Tibial artery (tissue), 4 donors: Measurements from ENCODE around the gene AACS.

Source experiments
- DNase-seq, 2 donors: peaks; one replicate each; pipeline ENCODE4 v3.0.0-alpha.2; 2019
- H3K27ac ChIP-seq, 2 donors: fragments of 200-600 bp; sonication (generic) in 1 of 2; 1 replicate in 1 of 2; 2 replicates in 1 of 2; pipeline ENCODE4 v1.5.1; 2018 to 2019; ENCODE audit warnings: mild to moderate bottlenecking in 1 of 2
- H3K27me3 ChIP-seq, 2 donors: fragments of 200-600 bp; sonication (generic) in 1 of 2; one replicate each; pipeline versions ENCODE4 v1.5.1 to v1.6.0; 2016 to 2019
- H3K36me3 ChIP-seq, 3 donors: fragments of 200-600 bp; sonication (generic) in 2 of 3; one replicate each; pipeline ENCODE4 v1.5.1; 2016 to 2019; ENCODE audit warnings: mild to moderate bottlenecking in 2 of 3
- H3K4me1 ChIP-seq, 4 donors: fragments of 200-600 bp; sonication (generic) in 2 of 4; 1 replicate in 3 of 4; 2 replicates in 1 of 4; pipeline ENCODE4 v1.5.1; 2016 to 2019
- H3K4me3 ChIP-seq, 2 donors: fragments of 200-600 bp; sonication (generic) in 1 of 2; 1 replicate in 1 of 2; 2 replicates in 1 of 2; pipeline ENCODE4 v1.5.1; 2018 to 2019; ENCODE audit warnings: mild to moderate bottlenecking in 2 of 2
- H3K9me3 ChIP-seq, 3 donors: fragments of 200-600 bp; sonication (generic) in 1 of 3; one replicate each; pipeline ENCODE4 v1.5.1; 2016 to 2019
- intact Hi-C: fragments of 100-400 bp; cut with DNase I; formaldehyde crosslinking; loops from one replicate; pipeline ENCODE4 v1.15.0; 2023; ENCODE audit warnings: low total_unique reads
- TF ChIP-seq, protein P1 (sequence below), 2 experiments: fragments of 200-600 bp in 1 of 2; fragments of 450-650 bp in 1 of 2; IDR thresholded peaks; one replicate each; pipeline ENCODE4 v1.5.1; 2017 to 2019; ENCODE audit warnings: antibody characterized with exemption in 2 of 2, mild to moderate bottlenecking in 1 of 2, moderate library complexity in 1 of 2

The AACS gene

DNA sequence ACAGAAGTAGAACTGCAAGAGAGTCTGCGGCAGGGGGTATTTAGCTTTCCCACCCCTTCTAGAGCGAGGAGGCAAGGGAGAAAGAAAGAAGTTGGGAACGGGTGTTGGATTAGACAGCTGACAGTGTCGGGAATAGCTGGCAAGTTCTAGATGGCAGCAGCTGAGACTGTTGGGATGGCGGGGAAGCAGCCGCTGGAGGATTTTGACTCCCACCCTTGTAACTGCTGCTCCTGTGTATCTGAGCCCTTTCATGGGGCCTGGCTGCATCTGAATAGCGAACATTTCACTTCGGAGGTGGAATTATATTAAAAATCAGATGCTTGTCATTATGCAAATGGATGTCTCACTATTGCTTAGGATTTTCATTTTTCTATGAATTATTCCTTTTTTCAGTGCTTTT is 104.6 kb downstream of the AACS start:
- TF ChIP-seq, protein P1, sequence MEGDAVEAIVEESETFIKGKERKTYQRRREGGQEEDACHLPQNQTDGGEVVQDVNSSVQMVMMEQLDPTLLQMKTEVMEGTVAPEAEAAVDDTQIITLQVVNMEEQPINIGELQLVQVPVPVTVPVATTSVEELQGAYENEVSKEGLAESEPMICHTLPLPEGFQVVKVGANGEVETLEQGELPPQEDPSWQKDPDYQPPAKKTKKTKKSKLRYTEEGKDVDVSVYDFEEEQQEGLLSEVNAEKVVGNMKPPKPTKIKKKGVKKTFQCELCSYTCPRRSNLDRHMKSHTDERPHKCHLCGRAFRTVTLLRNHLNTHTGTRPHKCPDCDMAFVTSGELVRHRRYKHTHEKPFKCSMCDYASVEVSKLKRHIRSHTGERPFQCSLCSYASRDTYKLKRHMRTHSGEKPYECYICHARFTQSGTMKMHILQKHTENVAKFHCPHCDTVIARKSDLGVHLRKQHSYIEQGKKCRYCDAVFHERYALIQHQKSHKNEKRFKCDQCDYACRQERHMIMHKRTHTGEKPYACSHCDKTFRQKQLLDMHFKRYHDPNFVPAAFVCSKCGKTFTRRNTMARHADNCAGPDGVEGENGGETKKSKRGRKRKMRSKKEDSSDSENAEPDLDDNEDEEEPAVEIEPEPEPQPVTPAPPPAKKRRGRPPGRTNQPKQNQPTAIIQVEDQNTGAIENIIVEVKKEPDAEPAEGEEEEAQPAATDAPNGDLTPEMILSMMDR (IDR thresholded peaks at IDR 0.05): no peak
- Histone ChIP-seq H3K36me3 (no peaks in the 10 kb centered on the region), H3K27me3 (peaks cover 0 to 14% of the 10 kb centered on the region in 2 donors), H3K27ac (no peak overlapping the region), H3K9me3 (peaks cover 0 to 16% (median 0%) of the 10 kb centered on the region in 3 donors), H3K4me3 (no peak overlapping the region), H3K4me1 (no peaks in the 10 kb centered on the region)
- intact Hi-C loops: no loop called here
- DNase-seq: no peak

DNA sequence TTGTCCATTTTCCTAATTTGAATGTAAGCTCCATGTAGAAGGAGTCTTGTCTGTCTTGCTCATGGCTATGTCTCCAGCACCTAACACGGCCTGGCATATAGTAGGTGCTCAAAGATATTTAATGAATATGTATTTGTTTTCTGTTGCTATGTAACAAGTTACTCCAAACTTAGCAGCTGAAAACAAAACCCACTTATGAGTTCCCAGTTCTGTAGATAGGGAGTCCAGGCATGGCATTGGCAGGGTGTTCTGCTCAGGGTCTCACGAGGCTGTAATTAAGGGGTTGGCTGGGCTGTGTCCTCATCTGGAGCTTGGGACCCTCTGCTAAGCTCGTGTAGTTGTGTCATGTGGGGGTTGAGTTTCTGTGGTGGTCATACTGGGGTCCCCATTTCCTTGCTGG is 106.0 kb downstream of the AACS start:
- H3K27me3 ChIP-seq: peaks cover 0 to 23% of the 10 kb centered on the region in 2 donors
- TF ChIP-seq, protein P1 (IDR thresholded peaks at IDR 0.05): no peak
- peaks cover 0 to 16% (median 0%) of the 10 kb centered on the region in 3 donors for H3K9me3 ChIP-seq
- no peak for DNase-seq
- no peak overlapping the region for H3K27ac ChIP-seq
- intact Hi-C loops: no loop called here
- H3K36me3 ChIP-seq: no peaks in the 10 kb centered on the region
- no peak overlapping the region for H3K4me3 ChIP-seq
- H3K4me1 ChIP-seq: no peaks in the 10 kb centered on the region

GRCh38 chr12:125172231-125172850 is 107.1 kb downstream of the AACS start:
- Histone ChIP-seq H3K9me3 (peaks cover 0 to 16% (median 0%) of the 10 kb centered on the region in 3 donors), H3K4me1 (no peaks in the 10 kb centered on the region), H3K4me3 (no peak overlapping the region), H3K27ac (no peak overlapping the region), H3K27me3 (peaks cover 0 to 31% of the 10 kb centered on the region in 2 donors), H3K36me3 (no peaks in the 10 kb centered on the region)
- intact Hi-C loops: no loop called here
- no peak for DNase-seq
- TF ChIP-seq, protein P1 (IDR thresholded peaks at IDR 0.05): no peak

DNA sequence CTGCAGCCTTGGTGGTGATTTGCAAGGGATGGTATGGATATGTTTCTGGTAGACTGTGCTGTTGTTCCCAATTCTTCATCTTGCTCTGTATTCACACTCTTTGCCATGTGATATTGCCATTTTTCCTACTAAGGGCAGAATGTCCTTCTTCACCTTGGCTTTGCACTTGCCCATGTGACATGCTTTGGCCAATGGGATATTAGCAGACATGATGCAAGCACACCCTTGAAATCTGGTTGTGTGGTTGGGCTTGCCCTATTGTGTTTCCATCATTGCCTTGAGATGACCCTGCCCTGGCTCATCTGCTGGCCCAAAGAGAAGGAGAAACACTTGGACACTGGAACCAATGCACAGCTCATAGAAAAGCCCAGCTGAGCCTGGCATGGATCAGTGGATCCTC is 110.3 kb downstream of the AACS start:
- DNase-seq: no peak
- intact Hi-C loops: no loop called here
- Histone ChIP-seq H3K4me3 (no peak overlapping the region), H3K27ac (no peak overlapping the region), H3K36me3 (no peaks in the 10 kb centered on the region), H3K9me3 (peaks cover 0 to 8% (median 0%) of the 10 kb centered on the region in 3 donors), H3K27me3 (peaks cover 0 to 38% of the 10 kb centered on the region in 2 donors), H3K4me1 (no peaks in the 10 kb centered on the region)
- TF ChIP-seq, protein P1 (IDR thresholded peaks at IDR 0.05): no peak

DNA sequence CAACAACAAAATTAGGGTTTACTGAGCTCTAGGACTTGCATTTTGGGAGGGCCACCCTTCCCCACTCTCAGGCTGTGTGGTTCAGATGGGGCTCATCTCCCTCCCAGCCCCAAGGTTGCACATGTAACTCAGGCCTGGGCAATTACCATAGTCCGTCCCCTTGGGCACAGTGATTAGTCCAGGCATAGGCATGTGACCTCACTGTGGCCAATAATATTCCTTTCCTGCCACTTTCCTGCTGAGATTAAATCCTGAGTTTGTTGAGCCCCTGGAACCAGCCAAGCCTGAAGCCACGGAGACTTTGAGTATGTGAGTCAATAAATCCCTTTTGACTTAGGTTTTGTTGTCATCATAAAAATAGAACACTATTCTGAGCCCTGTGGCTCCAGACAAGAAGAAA is 113.0 kb downstream of the AACS start:
- intact Hi-C loops: no loop called here
- TF ChIP-seq, protein P1 (IDR thresholded peaks at IDR 0.05): no peak
- no peak overlapping the region for H3K4me3 ChIP-seq

More for the DNA sequence above, 113.0 kb downstream of the AACS start:
- Histone ChIP-seq H3K4me1 (peaks cover 0 to under 1% (median under 1%) of the 10 kb centered on the region in 4 donors), H3K36me3 (no peaks in the 10 kb centered on the region), H3K9me3 (no peaks in the 10 kb centered on the region), H3K27me3 (peaks cover 0 to 59% of the 10 kb centered on the region in 2 donors), H3K27ac (no peak overlapping the region)
- no peak for DNase-seq
